Caco-2 (cell line): Measurements from ENCODE around the gene ATXN7L1. TPM values are rescaled to one million over a fixed set of nuclear protein-coding genes. Genes with fewer than 3 reads are reported as not detected.

ENCODE experiments used
- BruUV-seq: library from RNA; stranded (reverse); fragments of 400-500 nt; replicated peaks from 2 replicates; lab custom pipeline; 2021; lab: Mats Ljungman, UMichigan
- CTCF ChIA-PET: fragments of 300-600 bp; sonication (Branson Sonifier 250); formaldehyde crosslinking; loops from one replicate; lab custom pipeline; 2022; ENCODE audit warnings: antibody characterized with exemption; lab: Charles Lee
- POLR2A ChIA-PET: fragments of 300-600 bp; sonication (Branson Sonifier 250); formaldehyde crosslinking; loops from one replicate; lab custom pipeline; 2022; ENCODE audit warnings: antibody characterized with exemption; lab: Charles Lee
- DNase-seq, 2 experiments: peaks; one replicate each; pipeline versions ENCODE4 v3.0.0 to v3.0.0-alpha.2; 2020 to 2022
- H3K27me3 ChIP-seq: replicated peaks from 2 replicates; pipeline ENCODE4 v1.6.0; 2011; ENCODE audit warnings: low read length; ENCODE audit not compliant: control insufficient read depth, insufficient read depth
- H3K36me3 ChIP-seq: 2 replicates; pipeline ENCODE4 v1.5.1; 2011; ENCODE audit warnings: low read length; ENCODE audit not compliant: control insufficient read depth, insufficient read depth
- H3K4me1 ChIP-seq: fragments of 250-450 bp; sonication (Bioruptor Pico); 2 replicates; pipeline ENCODE4 v1.5.1; 2020; ENCODE audit warnings: mild to moderate bottlenecking
- H3K4me3 ChIP-seq: 2 replicates; pipeline ENCODE4 v1.5.1; 2011; ENCODE audit warnings: low read depth, mild to moderate bottlenecking, control low read depth, low read length
- H3K9me3 ChIP-seq: fragments of 250-450 bp; sonication (Bioruptor Pico); 2 replicates; pipeline ENCODE4 v1.5.1; 2020; ENCODE audit warnings: mild to moderate bottlenecking, moderate library complexity
- H3K27ac Mint-ChIP-seq: one replicate; pipeline ENCODE4 v1.8.0; 2022; ENCODE audit warnings: mixed read lengths; ENCODE audit not compliant: unreplicated experiment
- H3K27me3 Mint-ChIP-seq: one replicate; pipeline ENCODE4 v1.8.0; 2022; ENCODE audit warnings: mixed read lengths; ENCODE audit not compliant: insufficient read depth, unreplicated experiment
- H3K36me3 Mint-ChIP-seq: one replicate; pipeline ENCODE4 v1.8.0; 2022; ENCODE audit warnings: mild to moderate bottlenecking, mixed read lengths; ENCODE audit not compliant: insufficient read depth, unreplicated experiment
- H3K4me1 Mint-ChIP-seq: one replicate; pipeline ENCODE4 v1.8.0; 2022; ENCODE audit warnings: low read depth, mixed read lengths; ENCODE audit not compliant: unreplicated experiment
- H3K4me3 Mint-ChIP-seq: one replicate; pipeline ENCODE4 v1.8.0; 2022; ENCODE audit warnings: mild to moderate bottlenecking, moderate library complexity, mixed read lengths; ENCODE audit not compliant: unreplicated experiment
- H3K9me3 Mint-ChIP-seq: one replicate; pipeline ENCODE4 v1.8.0; 2022; ENCODE audit warnings: mixed read lengths; ENCODE audit not compliant: unreplicated experiment
- intact Hi-C: fragments of 100-400 bp; cut with micrococcal nuclease; formaldehyde crosslinking; loops from one replicate; pipeline ENCODE4 v1.10.0; 2022; ENCODE audit not compliant: unreplicated experiment
- total RNA-seq: library from RNA; stranded (reverse); gene quantifications from 2 replicates; pipeline ENCODE4 v1.2.3, GENCODE V29; 2022
- TF ChIP-seq, protein P1 (sequence below), 2 experiments: fragments of 200-600 bp in 1 of 2; IDR thresholded peaks; 1 replicate in 1 of 2; 2 replicates in 1 of 2; pipeline versions ENCODE4 v1.5.1 to v1.8.0; 2011 to 2022; ENCODE audit warnings: antibody characterized with exemption in 1 of 2, control low read depth in 1 of 2, inconsistent platforms in 1 of 2, low read depth in 1 of 2, low read length in 1 of 2, mild to moderate bottlenecking in 1 of 2, moderate library complexity in 1 of 2; ENCODE audit not compliant: insufficient read depth in 1 of 2, severe bottlenecking in 1 of 2, unreplicated experiment in 1 of 2

ATXN7L1 gene
- total RNA-seq, 1 experiment from 2014 or later, result 14.1 TPM

GRCh38 chr7:105906695-105907094 is 30.3 kb upstream of the ATXN7L1 start:
- no TSS peak for BruUV-seq
- TF ChIP-seq, protein P1, sequence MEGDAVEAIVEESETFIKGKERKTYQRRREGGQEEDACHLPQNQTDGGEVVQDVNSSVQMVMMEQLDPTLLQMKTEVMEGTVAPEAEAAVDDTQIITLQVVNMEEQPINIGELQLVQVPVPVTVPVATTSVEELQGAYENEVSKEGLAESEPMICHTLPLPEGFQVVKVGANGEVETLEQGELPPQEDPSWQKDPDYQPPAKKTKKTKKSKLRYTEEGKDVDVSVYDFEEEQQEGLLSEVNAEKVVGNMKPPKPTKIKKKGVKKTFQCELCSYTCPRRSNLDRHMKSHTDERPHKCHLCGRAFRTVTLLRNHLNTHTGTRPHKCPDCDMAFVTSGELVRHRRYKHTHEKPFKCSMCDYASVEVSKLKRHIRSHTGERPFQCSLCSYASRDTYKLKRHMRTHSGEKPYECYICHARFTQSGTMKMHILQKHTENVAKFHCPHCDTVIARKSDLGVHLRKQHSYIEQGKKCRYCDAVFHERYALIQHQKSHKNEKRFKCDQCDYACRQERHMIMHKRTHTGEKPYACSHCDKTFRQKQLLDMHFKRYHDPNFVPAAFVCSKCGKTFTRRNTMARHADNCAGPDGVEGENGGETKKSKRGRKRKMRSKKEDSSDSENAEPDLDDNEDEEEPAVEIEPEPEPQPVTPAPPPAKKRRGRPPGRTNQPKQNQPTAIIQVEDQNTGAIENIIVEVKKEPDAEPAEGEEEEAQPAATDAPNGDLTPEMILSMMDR (IDR thresholded peaks at IDR 0.05; ENCODE audit: insufficient read depth in 1 of 2, low read depth in 1 of 2, low read length in 1 of 2, severe bottlenecking in 1 of 2, unreplicated experiment in 1 of 2), result no peak
- ChIA-PET POLR2A (no interaction called here), CTCF (no interaction called here)
- no peak for DNase-seq
- no peaks in the 10 kb centered on the region for H3K4me1 ChIP-seq
- no peaks in the 10 kb centered on the region for H3K9me3 ChIP-seq
- no peak overlapping the region for H3K4me3 ChIP-seq
- H3K27me3 Mint-ChIP-seq, result no peaks in the 10 kb centered on the region
- no peaks in the 10 kb centered on the region for H3K36me3 ChIP-seq
- no peaks in the 10 kb centered on the region for H3K9me3 Mint-ChIP-seq
- no peak overlapping the region for H3K27ac Mint-ChIP-seq
- intact Hi-C loops, result no loop called here
- no peaks in the 10 kb centered on the region for H3K4me1 Mint-ChIP-seq
- H3K36me3 Mint-ChIP-seq, result peaks cover 16% of the 10 kb centered on the region
- no peaks in the 10 kb centered on the region for H3K27me3 ChIP-seq
- no peak overlapping the region for H3K4me3 Mint-ChIP-seq

- no peaks in the 10 kb centered on the region for H3K4me1 ChIP-seq
- no TSS peak for BruUV-seq
- H3K27ac Mint-ChIP-seq, result no peak overlapping the region
- no peaks in the 10 kb centered on the region for H3K36me3 ChIP-seq
- H3K9me3 ChIP-seq, result no peaks in the 10 kb centered on the region
- H3K9me3 Mint-ChIP-seq, result no peaks in the 10 kb centered on the region
- CTCF ChIA-PET, result no interaction called here
- POLR2A ChIA-PET, result interaction anchor here (0.5 kb wide), 1 partner anchor 87 kb away, joined by 3 read pairs; no protein-coding TSS in a partner anchor
- H3K36me3 Mint-ChIP-seq, result peaks cover 13% of the 10 kb centered on the region
- TF ChIP-seq, protein P1 (IDR thresholded peaks at IDR 0.05; ENCODE audit: insufficient read depth in 1 of 2, low read depth in 1 of 2, low read length in 1 of 2, severe bottlenecking in 1 of 2, unreplicated experiment in 1 of 2), result no peak
- no peaks in the 10 kb centered on the region for H3K27me3 ChIP-seq
- no peak overlapping the region for H3K4me3 Mint-ChIP-seq
- H3K4me3 ChIP-seq, result no peak overlapping the region
- DNase-seq, result no peak
- no peaks in the 10 kb centered on the region for H3K27me3 Mint-ChIP-seq
- no peaks in the 10 kb centered on the region for H3K4me1 Mint-ChIP-seq
- intact Hi-C loops, result no loop called here
Observed at GRCh38 chr7:105905910-105906568, 29.6 kb upstream of the ATXN7L1 start.

GRCh38 chr7:105905209-105905909 is 29.0 kb upstream of the ATXN7L1 start:
- TF ChIP-seq, protein P1 (IDR thresholded peaks at IDR 0.05; ENCODE audit: insufficient read depth in 1 of 2, low read depth in 1 of 2, low read length in 1 of 2, severe bottlenecking in 1 of 2, unreplicated experiment in 1 of 2), result no peak
- H3K9me3 Mint-ChIP-seq, result no peaks in the 10 kb centered on the region
- DNase-seq, result no peak
- H3K4me3 ChIP-seq, result no peak overlapping the region
- peaks cover 9% of the 10 kb centered on the region for H3K36me3 Mint-ChIP-seq
- no peaks in the 10 kb centered on the region for H3K27me3 ChIP-seq
- intact Hi-C loops, result no loop called here
- ChIA-PET POLR2A (interaction anchor here (0.5 kb wide), 1 partner anchor 86 kb away, joined by 3 read pairs; no protein-coding TSS in a partner anchor), CTCF (no interaction called here)
- no TSS peak for BruUV-seq
- H3K9me3 ChIP-seq, result no peaks in the 10 kb centered on the region
- H3K4me3 Mint-ChIP-seq, result no peak overlapping the region
- no peaks in the 10 kb centered on the region for H3K4me1 Mint-ChIP-seq
- H3K27me3 Mint-ChIP-seq, result no peaks in the 10 kb centered on the region
- H3K4me1 ChIP-seq, result no peaks in the 10 kb centered on the region
- H3K36me3 ChIP-seq, result no peaks in the 10 kb centered on the region
- H3K27ac Mint-ChIP-seq, result no peak overlapping the region
